SKM-1 (cell line): ENCODE results near the gene PTCD1.

Experiments
- DNase-seq: peaks from one replicate; lab custom pipeline; 2025; ENCODE audit not compliant: unreplicated experiment; lab: John Stamatoyannopoulos, UW

Gene PTCD1

DNA sequence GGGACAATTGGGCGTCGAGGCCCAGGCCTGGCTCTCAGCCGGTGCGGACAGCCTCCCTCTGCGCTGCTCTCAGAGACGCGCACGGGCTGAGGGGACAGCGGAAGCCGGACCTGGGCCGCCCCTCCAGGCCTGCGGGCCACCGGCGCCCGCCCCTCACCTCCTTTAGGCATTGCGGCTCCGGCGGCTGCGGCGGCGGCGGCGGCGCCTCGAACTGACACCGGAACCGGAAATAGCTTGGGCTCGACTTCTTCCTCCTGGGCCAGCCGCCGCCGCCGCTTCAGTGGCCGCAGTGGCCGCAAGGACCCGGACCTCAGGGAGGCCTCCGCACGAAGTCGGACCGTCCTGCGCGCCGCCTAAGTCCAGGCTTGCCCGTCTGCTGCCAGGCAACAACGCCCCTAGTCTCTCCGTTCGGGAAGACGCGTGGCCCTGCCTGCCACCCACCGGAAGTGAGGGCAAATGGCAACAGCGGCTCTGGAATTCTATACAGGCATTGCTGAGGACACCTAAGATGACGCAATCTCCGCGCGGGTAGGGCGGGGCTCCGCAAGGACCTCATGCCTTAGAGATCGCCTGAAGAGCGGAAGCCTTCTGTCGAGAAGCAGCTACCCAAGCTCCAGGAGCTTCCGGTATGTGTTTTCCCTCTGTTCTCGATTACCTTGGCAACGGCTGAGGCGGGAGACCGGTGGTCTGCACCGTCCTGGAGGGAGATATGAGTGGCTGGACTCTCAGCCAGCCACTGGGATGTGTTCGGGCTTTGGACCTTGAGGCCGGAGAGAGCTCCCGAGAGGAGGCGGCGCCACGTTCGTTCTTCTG, 30.0 kb downstream of the PTCD1 start, which contains the start of the genes BUD31 and PDAP1:
Gene BUD31, plus strand, starts transcription at position 591 of the 813 bp plus-strand sequence. CDS start 2,124 bp downstream, outside the sequence.
Gene PDAP1, minus strand, starts transcription at position 219 of the 813 bp plus-strand sequence. Its CDS starts 49 bp downstream, at position 170.
- peak; percentile 86 for DNase-seq

DNA sequence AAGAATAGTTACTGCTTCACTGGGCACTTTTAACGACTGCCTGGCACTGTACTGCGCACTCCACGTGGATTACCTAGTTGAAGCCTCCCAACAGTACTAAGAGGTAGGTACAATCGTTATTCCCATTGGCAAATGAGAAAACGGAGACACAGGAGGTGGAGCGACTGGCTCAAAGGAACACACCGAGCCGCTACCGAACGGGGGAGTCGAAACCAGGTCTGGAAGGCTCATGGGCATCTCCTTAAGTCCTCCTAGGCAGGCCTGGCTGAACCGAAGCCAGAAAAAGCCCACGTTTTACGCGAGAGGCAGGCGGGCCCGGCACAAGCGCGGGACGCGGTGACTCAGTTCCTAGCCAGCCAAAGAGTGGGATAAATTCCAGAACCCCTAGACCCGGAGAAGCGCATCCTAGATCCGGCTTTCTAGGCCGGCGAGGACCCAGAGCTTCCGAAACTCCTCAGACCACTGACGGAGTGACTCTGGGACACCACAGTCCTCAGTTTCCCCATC, 30.7 kb downstream of the PTCD1 start:
- DNase-seq: no peak

- no peak for DNase-seq
These were observed 32.0 kb downstream of the PTCD1 start for GRCh38 chr7:99406557-99406956.

- DNase-seq: no peak
These were observed 33.6 kb downstream of the PTCD1 start for GRCh38 chr7:99404977-99405320.

DNA sequence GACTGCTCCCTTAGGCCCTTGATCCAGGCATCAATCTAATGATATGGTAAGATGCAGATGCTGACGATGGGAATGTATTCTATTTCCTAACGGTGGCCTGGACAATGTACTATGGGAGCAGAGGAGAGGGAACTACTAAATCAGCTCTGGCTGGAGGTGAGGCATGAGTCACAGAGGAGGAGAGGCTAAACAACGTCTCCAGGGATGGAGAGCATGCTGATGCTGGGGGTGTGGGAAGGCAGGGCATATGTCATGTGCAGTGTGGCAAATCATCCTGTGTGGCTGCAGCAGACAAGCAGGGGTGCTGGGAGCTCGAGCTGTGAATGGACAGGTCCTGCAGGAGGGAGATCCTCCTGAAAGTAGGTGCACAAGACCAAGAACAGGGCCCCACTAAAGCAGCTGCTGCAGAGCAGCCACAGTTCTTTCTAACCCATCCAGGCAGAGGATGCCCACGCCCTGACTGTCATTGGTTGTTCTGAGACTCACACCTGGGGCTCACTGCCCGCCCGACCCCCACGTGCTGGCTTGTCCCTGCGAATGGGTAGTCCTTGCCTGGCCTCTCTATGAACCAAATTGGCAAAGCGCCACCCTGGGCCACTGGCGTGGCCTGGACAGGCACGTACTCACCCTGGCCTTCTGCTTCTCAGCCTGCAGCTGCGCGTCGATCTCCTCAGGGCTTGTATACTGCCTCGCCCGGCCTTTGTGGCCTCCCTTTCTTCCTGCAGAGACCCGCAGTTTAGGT, 34.2 kb downstream of the PTCD1 start:
- DNase-seq: no peak

DNA sequence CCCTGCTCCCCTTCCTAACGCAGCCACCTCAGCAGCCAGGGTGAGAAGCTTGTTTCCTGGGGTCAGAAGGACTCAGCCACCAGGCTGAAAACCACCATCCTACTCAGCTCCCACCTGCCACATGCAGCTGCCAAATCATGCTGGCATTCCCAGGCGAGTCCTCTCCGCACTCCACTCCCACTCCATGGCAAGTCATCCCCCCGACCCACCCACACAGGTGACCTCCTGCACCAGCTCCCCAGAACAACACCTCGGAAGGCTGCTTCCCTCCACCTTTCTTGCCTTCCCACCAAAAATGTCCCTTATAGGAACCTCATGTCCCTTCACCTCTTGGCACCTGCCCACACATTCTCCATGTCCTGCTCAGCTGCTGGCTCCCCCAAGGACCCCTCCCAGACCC, 34.8 kb downstream of the PTCD1 start:
- no peak for DNase-seq

DNA sequence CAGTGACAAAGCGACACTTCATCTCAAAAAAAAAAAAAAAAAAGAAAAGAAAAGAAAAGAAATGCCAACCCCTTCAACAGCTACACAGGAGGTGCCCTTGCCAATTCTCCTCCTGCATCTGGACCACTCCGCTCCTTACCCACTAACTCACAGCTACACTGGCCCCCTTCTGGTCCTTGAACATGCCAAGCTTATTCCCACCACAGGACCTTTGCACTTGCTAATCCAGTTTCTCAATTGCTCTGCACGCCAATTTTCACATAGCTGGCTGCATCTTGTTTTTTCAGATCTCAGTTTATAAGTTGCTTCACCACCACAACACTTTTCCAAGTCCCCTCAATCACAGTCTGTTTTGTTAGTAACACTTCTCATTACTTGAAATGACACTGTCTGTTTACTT, 35.7 kb downstream of the PTCD1 start:
- no peak for DNase-seq

GRCh38 chr7:99399597-99399996, 39.0 kb downstream of the PTCD1 start:
- DNase-seq: no peak

GRCh38 chr7:99398891-99399445, 39.6 kb downstream of the PTCD1 start:
- DNase-seq: no peak

- DNase-seq: no peak
These were observed 41.2 kb downstream of the PTCD1 start for GRCh38 chr7:99397297-99397983.

GRCh38 chr7:99396418-99397296, 41.9 kb downstream of the PTCD1 start:
- DNase-seq: no peak

- DNase-seq: no peak
These were observed 42.8 kb downstream of the PTCD1 start for GRCh38 chr7:99395616-99396327.

DNA sequence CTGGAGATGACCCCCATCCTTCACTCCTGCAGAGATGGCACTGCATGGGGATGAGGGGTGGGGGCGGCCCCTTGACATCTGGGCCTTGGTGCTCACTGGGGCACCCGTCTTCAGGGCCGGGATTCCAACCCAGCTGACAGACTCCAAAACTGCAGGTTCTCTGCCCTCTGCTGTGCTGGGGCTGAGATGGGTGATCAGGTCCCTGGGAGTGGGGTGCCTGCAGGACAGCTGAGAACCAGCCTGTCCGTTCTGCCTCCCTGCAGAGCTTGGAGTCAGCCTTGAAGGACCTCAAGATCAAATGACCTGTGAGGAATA, 44.5 kb downstream of the PTCD1 start:
- DNase-seq: no peak

GRCh38 chr7:99393355-99394187, 45.0 kb downstream of the PTCD1 start:
- no peak for DNase-seq

- no peak for DNase-seq
These were observed 45.8 kb downstream of the PTCD1 start for GRCh38 chr7:99392659-99393354.

DNA sequence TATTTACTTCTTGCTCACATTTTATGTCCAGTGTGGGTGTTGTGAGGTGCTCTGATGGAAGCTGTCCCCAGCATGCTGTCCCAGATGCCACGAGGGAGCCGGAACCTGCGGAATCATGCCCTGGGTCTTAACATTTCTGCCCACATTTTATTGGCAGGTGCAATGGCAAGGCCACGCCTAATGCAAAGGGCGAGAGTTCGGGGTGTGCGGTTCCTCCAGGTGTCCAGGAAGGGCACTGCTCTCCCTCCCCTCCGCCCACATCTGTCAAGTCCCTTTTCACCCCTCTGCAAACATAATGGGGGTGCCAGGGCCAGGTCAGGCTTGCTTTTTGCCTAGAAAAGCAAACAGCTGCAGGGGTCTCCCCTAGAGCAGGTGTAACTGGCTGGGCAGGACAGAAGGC, 46.6 kb downstream of the PTCD1 start:
- DNase-seq: no peak

DNA sequence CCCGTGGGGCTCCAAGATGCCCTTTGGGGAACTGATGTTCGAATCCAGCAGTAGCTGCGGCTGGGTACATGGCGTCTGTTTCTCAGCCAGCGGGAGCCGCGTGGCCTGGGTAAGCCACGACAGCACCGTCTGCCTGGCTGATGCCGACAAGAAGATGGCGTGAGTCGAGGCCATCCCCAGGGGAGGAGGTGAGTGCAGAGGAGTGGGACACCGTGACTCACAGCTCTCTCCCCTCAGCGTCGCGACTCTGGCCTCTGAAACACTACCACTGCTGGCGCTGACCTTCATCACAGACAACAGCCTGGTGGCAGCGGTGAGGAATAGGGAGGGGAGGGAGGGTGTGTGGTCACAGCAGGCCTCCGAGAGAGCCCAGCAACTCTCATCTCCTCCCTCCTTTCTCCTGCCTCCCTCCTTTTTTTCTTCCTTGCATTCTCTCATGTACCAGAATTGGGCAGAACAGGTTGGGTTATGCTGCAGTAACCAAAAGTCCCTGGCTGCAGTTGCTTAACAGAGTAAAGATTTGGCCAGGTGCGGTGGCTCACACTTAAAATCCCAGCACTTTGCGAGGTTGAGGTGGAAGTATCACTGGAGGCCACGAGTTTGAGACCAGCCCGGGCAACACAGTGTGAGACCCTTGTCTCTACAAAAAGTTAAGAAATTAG, 47.5 kb downstream of the PTCD1 start:
- no peak for DNase-seq

DNA sequence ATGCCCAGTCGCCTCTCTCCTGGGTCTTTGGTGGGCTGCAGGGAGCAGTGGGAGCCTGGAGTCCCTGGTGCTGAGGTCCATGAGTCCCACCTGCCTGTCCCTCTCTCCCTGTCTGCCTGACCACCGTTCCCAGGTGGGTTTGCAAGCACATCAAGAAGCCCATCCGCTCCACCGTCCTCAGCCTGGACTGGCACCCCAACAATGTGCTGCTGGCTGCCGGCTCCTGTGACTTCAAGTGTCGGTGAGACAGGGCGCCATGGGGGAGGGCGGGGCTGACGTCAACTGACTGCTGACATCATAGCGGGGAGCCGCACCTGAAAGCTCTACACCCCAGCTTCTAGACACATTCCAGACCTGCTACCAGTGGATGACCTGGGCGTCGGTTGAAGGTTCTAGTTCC, 48.8 kb downstream of the PTCD1 start:
- DNase-seq: no peak
